Activated B cell treated with CpG ODN at 0.5 μM for 24 hours (primary cell): Measurements from ENCODE around the gene SLC17A9. TPM values are rescaled to one million over a fixed set of nuclear protein-coding genes. Genes with fewer than 3 reads are reported as not detected.

Source experiments
- ATAC-seq: fragments of 200-7000 bp; cut with Tn5 transposase; one replicate; pipeline ENCODE4 v1.10.0; 2021; ENCODE audit warnings: low read depth, mild to moderate bottlenecking, moderate library complexity
- CTCF ChIA-PET: fragments of 350-600 bp; sonication (Branson Sonifier 250); formaldehyde crosslinking; loops from one replicate; lab custom pipeline; 2021; ENCODE audit warnings: antibody characterized with exemption; lab: Charles Lee
- POLR2A ChIA-PET: fragments of 350-600 bp; sonication (Branson Sonifier 250); formaldehyde crosslinking; loops from one replicate; lab custom pipeline; 2021; ENCODE audit warnings: antibody characterized with exemption; lab: Charles Lee
- DNase-seq: peaks from one replicate; pipeline ENCODE4 v3.0.0; 2022
- H3K27ac Mint-ChIP-seq: one replicate; pipeline ENCODE4 v1.8.0; 2020; ENCODE audit warnings: mixed read lengths
- H3K27me3 Mint-ChIP-seq: one replicate; pipeline ENCODE4 v1.8.0; 2021; ENCODE audit warnings: mixed read lengths
- H3K36me3 Mint-ChIP-seq: one replicate; pipeline ENCODE4 v1.8.0; 2021; ENCODE audit warnings: low read depth, mixed read lengths
- H3K4me1 Mint-ChIP-seq: one replicate; pipeline ENCODE4 v1.8.0; 2021; ENCODE audit warnings: mixed read lengths
- H3K4me3 Mint-ChIP-seq: one replicate; pipeline ENCODE4 v1.8.0; 2020; ENCODE audit warnings: mild to moderate bottlenecking, mixed read lengths
- H3K9me3 Mint-ChIP-seq: one replicate; pipeline ENCODE4 v1.8.0; 2020; ENCODE audit warnings: mixed read lengths
- CTCF ChIP-seq: fragments of 200-600 bp; IDR thresholded peaks from one replicate; pipeline ENCODE4 v1.8.0; 2022; ENCODE audit warnings: antibody characterized with exemption, mild to moderate bottlenecking
- intact Hi-C: fragments of 100-400 bp; cut with micrococcal nuclease; formaldehyde crosslinking; loops from one replicate; pipeline ENCODE4 v1.15.1; 2024
- total RNA-seq: library from RNA; stranded (reverse); gene quantifications from 2 replicates; pipeline ENCODE4 v1.2.3, GENCODE V29; 2022

SLC17A9 gene
- total RNA-seq, 1 donor from 2014 or later = 47.6 TPM

DNA sequence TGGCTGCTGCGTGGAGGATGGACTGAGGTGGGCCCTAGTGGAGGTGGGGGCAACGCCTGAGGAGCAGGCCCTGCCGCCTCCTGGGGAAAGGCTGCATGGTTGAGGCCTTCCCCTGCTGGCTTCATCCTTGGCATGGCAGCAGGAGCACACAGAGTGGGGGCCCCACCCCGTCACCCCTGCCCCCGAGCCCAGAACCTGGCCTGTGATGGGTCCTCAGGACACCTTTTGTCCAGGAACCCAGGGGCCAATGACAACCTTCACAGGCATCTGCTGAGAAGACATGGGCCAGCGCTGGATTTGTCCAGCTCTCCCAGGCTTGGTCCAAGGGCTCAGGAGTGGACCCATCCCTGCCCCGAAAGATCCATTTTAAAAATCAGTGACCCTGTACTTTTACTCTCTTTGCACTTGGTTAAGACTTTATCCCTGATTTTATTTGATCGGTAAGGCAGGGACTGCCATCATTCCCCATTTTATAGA, 575 bp upstream of the SLC17A9 start:
- no peaks in the 10 kb centered on the region for H3K9me3 Mint-ChIP-seq
- ATAC-seq = no peak
- TF ChIP-seq CTCF = no peak
- H3K4me1 Mint-ChIP-seq = peaks cover 36% of the 10 kb centered on the region
- peaks cover 40% of the 10 kb centered on the region for H3K36me3 Mint-ChIP-seq
- intact Hi-C loops = loop anchor here (10.0 kb wide), 1 partner anchor 63 kb away; no protein-coding TSS in a partner anchor
- no peaks in the 10 kb centered on the region for H3K27me3 Mint-ChIP-seq
- H3K27ac Mint-ChIP-seq = peak overlapping the region; percentile 61
- H3K4me3 Mint-ChIP-seq = peak overlapping the region; percentile 69
- CTCF ChIA-PET = no interaction called here
- no peak for DNase-seq
- POLR2A ChIA-PET = interaction anchor here (3.1 to 3.3 kb wide), 2 partner anchors 14 to 25 kb away, joined by 44 to 59 read pairs; partner anchors contain the start of genes DIDO1 and GID8

DNA sequence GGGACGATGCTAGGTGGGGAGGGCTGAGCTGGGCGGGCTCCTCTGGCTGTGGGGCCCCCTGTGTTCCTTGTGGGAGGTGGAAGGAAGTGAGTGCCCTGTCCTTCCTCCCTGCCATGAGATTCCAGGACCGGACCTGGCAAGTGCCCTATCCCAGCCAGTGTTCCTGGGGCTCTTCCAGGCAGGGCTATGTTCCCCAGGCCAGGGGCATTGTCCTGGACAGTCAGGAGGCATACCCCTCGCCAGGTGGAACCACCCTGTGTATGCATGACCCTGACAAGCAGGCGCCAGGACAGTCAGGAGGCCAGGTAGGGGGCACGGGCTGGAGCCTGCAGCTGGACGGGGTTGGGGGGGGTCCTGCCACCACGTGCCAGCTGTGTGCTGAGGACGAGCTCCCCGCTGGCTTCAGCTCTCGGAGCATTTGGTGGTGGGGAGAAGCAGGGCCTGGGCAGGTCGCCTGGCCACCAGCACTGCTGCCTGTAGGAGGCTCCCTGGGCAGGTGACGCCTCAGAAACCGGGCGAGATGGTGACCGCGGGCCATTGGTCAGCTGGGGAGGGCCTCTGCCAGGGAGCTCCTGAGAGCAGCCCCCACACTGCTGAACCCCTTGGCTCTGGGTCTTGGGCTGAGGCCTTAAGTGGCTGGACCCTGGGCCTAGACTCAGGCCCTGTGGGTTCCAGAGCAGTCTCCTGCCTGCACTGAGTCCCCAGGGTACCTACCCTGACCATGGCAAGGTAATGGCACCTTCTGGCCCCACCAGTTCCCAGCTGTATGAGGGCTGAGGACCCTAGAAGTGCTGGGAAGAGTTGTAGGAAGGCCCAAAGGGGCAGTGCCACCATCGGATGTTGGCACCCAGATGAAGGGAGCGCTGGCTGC, 694 bp downstream of the SLC17A9 start:
- DNase-seq (no peak), ATAC-seq (peak; percentile 2)
- TF ChIP-seq CTCF = no peak
- intact Hi-C loops = loop anchor here (10.0 kb wide), 1 partner anchor 62 kb away; no protein-coding TSS in a partner anchor
- Mint-ChIP-seq H3K9me3 (no peaks in the 10 kb centered on the region), H3K4me1 (peaks cover 36% of the 10 kb centered on the region), H3K27ac (peak overlapping the region; percentile 96), H3K36me3 (peaks cover 37% of the 10 kb centered on the region), H3K27me3 (no peaks in the 10 kb centered on the region), H3K4me3 (peak overlapping the region; percentile 86)
- ChIA-PET CTCF (interaction anchor here (0.5 to 2.8 kb wide), 5 partner anchors 15 to 56 kb away, joined by 4 to 14 read pairs (median 5); partner anchors contain the start of gene GID8), POLR2A (interaction anchor here (0.5 to 3.3 kb wide), 17 partner anchors 9 to 994 kb away, joined by 3 to 59 read pairs (median 5); partner anchors contain the start of genes DIDO1, GID8, HELZ2 and LSM14B)

GRCh38 chr20:62953839-62954703, 1.6 kb downstream of the SLC17A9 start:
- H3K4me3 Mint-ChIP-seq = peak overlapping the region; percentile 86
- intact Hi-C loops = loop anchor here (1.0 to 10.0 kb wide), 6 partner anchors 16 to 92 kb away; partner anchors contain the start of genes DIDO1 and GID8
- DNase-seq (peak; percentile 76), ATAC-seq (peak; percentile 87)
- POLR2A ChIA-PET = interaction anchor here (0.5 to 3.3 kb wide), 18 partner anchors 10 to 993 kb away, joined by 3 to 59 read pairs (median 5); partner anchors contain the start of genes DIDO1, GID8, HELZ2 and LSM14B
- H3K4me1 Mint-ChIP-seq = peaks cover 38% of the 10 kb centered on the region
- no peaks in the 10 kb centered on the region for H3K27me3 Mint-ChIP-seq
- H3K27ac Mint-ChIP-seq = peak overlapping the region; percentile 96
- CTCF ChIA-PET = interaction anchor here (0.8 to 2.8 kb wide), 5 partner anchors 16 to 55 kb away, joined by 4 to 14 read pairs (median 6); partner anchors contain the start of gene GID8
- no peak for TF ChIP-seq CTCF
- peaks cover 29% of the 10 kb centered on the region for H3K36me3 Mint-ChIP-seq
- no peaks in the 10 kb centered on the region for H3K9me3 Mint-ChIP-seq

DNA sequence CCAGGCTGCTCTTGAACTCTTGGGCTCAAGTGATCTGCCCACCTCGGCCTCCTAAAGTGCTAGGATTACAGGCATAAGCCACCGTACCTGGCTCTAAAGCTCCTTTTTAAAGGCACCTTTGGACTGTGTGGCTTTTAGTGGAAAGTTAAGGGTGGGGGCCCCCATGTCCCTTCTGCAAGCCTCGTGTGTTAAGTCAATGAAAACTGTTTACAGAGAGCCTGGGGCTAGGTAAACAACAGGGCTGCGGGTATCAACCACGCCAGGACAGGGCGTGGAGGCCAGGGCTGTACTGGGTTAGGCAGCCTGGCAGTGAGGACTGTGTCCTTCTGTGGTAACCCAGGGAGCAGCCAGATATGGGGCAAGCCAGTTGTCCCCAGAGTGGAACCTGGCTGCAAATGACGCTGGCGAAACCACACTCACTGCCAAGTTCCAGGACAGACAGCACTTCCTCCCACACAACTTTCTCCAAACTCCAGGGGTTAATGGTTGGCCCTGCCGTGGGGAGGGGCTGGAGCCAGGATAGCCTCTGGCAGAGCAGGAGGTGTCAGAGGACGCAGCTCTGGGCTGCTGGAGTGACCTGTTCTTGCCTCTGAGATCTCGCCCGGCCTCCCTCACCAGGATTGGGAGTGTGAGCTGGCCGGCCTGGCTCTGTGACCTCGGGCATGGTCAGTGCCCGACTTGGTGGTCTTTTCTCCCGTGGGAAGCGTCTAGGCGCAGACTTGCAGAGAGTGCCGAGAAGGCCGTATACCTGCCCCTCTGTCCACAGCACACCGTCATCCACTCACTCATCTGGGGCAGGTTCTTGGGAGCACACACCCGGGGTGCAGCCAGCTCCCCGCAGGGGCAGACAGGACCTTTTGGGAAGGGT, 3.2 kb downstream of the SLC17A9 start:
- H3K27ac Mint-ChIP-seq = no peak overlapping the region
- POLR2A ChIA-PET = interaction anchor here (2.7 to 3.3 kb wide), 2 partner anchors 14 to 29 kb away, joined by 13 to 44 read pairs; partner anchors contain the start of gene DIDO1

More for the DNA sequence above, 3.2 kb downstream of the SLC17A9 start:
- intact Hi-C loops = loop anchor here (10.0 kb wide), 1 partner anchor 59 kb away; no protein-coding TSS in a partner anchor
- no peak overlapping the region for H3K4me3 Mint-ChIP-seq
- no peak for DNase-seq
- no peak for ATAC-seq
- H3K4me1 Mint-ChIP-seq = peaks cover 47% of the 10 kb centered on the region
- peaks cover 19% of the 10 kb centered on the region for H3K36me3 Mint-ChIP-seq
- TF ChIP-seq CTCF = no peak
- no peaks in the 10 kb centered on the region for H3K9me3 Mint-ChIP-seq
- CTCF ChIA-PET = interaction anchor here (2.8 kb wide), 1 partner anchor 17 kb away, joined by 14 read pairs; no protein-coding TSS in a partner anchor
- H3K27me3 Mint-ChIP-seq = no peaks in the 10 kb centered on the region
